Loucy (cell line): ENCODE results near the gene MUC6.

Experiments
- H2AFZ ChIP-seq: fragments of 200-600 bp; sonication (generic); 2 replicates; pipeline ENCODE4 v1.6.0; 2016; ENCODE audit warnings: antibody characterized with exemption, mild to moderate bottlenecking, low read length, moderate library complexity
- H3F3A ChIP-seq: fragments of 200-600 bp; 2 replicates; pipeline ENCODE4 v1.6.0; 2016; ENCODE audit warnings: antibody characterized with exemption, low read depth, mild to moderate bottlenecking
- H3K27me3 ChIP-seq: fragments of 200-600 bp; sonication (generic); 2 replicates; pipeline ENCODE4 v1.6.1; 2014; ENCODE audit warnings: low read length, mild to moderate bottlenecking; ENCODE audit not compliant: insufficient read depth, poor library complexity, severe bottlenecking
- H3K36me3 ChIP-seq: fragments of 200-600 bp; sonication (generic); 2 replicates; pipeline ENCODE4 v1.6.1; 2016; ENCODE audit warnings: low read length; ENCODE audit not compliant: insufficient read depth
- H3K4me1 ChIP-seq: fragments of 200-600 bp; sonication (generic); 2 replicates; pipeline ENCODE4 v1.5.1; 2014; ENCODE audit warnings: low read length, mild to moderate bottlenecking; ENCODE audit not compliant: insufficient read depth, poor library complexity, severe bottlenecking
- H3K4me2 ChIP-seq: fragments of 200-600 bp; sonication (generic); 2 replicates; pipeline ENCODE4 v1.6.0; 2014; ENCODE audit warnings: antibody characterized with exemption, low read length, low read depth, mild to moderate bottlenecking; ENCODE audit not compliant: poor library complexity, severe bottlenecking
- H3K4me3 ChIP-seq: fragments of 200-600 bp; sonication (generic); 2 replicates; pipeline ENCODE4 v1.5.1; 2014; ENCODE audit warnings: low read length, mild to moderate bottlenecking, mixed read lengths; ENCODE audit not compliant: poor library complexity, severe bottlenecking
- H3K79me2 ChIP-seq: fragments of 200-600 bp; sonication (generic); 2 replicates; pipeline ENCODE4 v1.6.1; 2014; ENCODE audit warnings: low read length; ENCODE audit not compliant: insufficient read depth
- H3K9ac ChIP-seq: fragments of 200-600 bp; sonication (generic); 2 replicates; pipeline ENCODE4 v1.6.0; 2014; ENCODE audit warnings: mild to moderate bottlenecking, low read depth, low read length, moderate library complexity; ENCODE audit not compliant: poor library complexity, severe bottlenecking
- H3K9me2 ChIP-seq: fragments of 200-600 bp; sonication (generic); replicated peaks from 2 replicates; pipeline ENCODE4 v1.6.1; 2016; ENCODE audit warnings: low read depth, low read length, mixed read lengths
- H3K9me3 ChIP-seq: fragments of 200-600 bp; sonication (generic); 2 replicates; pipeline ENCODE4 v1.6.1; 2014; ENCODE audit warnings: mild to moderate bottlenecking, antibody characterized with exemption, low read length, low read depth; ENCODE audit not compliant: insufficient read depth
- H4K20me1 ChIP-seq: fragments of 200-600 bp; sonication (generic); 2 replicates; pipeline ENCODE4 v1.6.0; 2014; ENCODE audit warnings: antibody characterized with exemption, low read length, mild to moderate bottlenecking; ENCODE audit not compliant: insufficient read depth, poor library complexity, severe bottlenecking
- EZH2phosphoT487 ChIP-seq: fragments of 200-600 bp; IDR thresholded peaks from 2 replicates; pipeline ENCODE4 v1.6.1; 2018; ENCODE audit warnings: antibody characterized with exemption, mild to moderate bottlenecking, moderate library complexity, borderline replicate concordance
- TF ChIP-seq, protein P1 (sequence below): fragments of 200-600 bp; sonication (generic); conservative IDR thresholded peaks from 2 replicates; pipeline ENCODE4 v1.5.1; 2014; ENCODE audit warnings: mild to moderate bottlenecking, antibody characterized with exemption, low read length

Gene MUC6

DNA sequence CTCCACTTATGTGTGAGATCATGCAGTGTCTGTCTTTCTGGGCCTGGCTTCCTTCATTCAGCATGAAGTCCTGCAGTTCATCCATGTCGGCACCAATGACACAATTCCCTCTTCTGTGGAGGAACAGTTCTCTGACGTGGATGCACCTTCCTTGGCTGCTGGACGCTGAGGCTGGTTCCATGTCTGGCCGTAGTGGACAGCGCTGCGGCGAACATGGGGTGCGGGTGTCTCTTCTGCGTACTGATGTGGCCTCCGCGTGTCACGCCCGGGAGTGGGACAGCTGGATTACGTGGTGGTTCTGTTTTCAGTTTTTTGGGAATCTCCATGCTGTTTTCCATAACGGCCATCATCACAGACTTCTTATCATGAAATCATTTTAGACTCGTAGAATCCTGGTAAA, 21.3 kb upstream of the MUC6 start:
- Histone ChIP-seq H3K9me2 (no peaks in the 10 kb centered on the region), H3K4me1 (peaks cover 9% of the 10 kb centered on the region), H3K4me3 (no peak overlapping the region), H3K9ac (no peak overlapping the region), H3F3A (no peaks in the 10 kb centered on the region), H3K4me2 (no peak overlapping the region), H2AFZ (no peak overlapping the region), H3K79me2 (no peaks in the 10 kb centered on the region), H4K20me1 (no peaks in the 10 kb centered on the region), H3K27me3 (no peaks in the 10 kb centered on the region), H3K9me3 (no peaks in the 10 kb centered on the region), H3K36me3 (no peaks in the 10 kb centered on the region)
- TF ChIP-seq EZH2phosphoT487, result no peak
- TF ChIP-seq, protein P1, sequence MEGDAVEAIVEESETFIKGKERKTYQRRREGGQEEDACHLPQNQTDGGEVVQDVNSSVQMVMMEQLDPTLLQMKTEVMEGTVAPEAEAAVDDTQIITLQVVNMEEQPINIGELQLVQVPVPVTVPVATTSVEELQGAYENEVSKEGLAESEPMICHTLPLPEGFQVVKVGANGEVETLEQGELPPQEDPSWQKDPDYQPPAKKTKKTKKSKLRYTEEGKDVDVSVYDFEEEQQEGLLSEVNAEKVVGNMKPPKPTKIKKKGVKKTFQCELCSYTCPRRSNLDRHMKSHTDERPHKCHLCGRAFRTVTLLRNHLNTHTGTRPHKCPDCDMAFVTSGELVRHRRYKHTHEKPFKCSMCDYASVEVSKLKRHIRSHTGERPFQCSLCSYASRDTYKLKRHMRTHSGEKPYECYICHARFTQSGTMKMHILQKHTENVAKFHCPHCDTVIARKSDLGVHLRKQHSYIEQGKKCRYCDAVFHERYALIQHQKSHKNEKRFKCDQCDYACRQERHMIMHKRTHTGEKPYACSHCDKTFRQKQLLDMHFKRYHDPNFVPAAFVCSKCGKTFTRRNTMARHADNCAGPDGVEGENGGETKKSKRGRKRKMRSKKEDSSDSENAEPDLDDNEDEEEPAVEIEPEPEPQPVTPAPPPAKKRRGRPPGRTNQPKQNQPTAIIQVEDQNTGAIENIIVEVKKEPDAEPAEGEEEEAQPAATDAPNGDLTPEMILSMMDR, result no peak

DNA sequence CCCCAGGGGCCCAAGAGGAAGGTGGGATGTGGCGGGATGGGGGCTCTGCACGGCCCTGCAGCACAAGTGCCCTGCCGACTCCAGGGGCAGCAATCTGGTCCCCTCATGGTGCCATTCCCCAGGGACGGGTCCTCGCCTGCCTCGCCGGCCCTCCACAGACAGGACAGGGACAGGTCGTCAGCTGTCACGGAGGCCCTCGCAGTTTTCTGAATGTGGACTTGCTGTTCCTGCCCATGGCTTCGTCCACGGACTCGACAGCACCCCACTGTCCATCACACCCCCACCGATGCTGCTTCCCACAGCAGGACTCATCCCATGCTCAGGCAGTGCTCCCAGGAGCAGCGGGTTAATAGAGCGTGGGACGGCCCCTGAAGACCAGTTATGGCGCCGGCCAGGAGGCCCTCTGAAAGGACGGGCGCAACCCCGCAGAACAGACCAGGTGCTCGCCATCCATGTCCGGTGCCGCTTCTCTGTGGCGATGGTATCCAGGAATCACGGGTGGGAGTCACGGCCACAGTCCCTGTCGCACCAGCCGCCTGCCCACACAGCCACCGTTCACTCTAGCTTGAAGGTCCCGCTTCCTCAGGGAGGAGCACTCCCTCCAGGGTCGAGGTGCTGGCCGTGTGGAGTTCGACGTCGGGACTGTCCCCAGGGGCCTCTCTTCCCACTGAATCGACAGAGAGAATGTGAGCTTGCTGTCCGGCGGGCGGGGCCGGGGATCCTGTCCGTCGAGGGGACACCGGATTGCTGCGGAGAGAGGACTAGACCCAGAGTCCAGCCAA, 19.7 kb upstream of the MUC6 start:
- H3K4me1 ChIP-seq, result no peaks in the 10 kb centered on the region
- no peak overlapping the region for H3K4me3 ChIP-seq
- H3K4me2 ChIP-seq, result no peak overlapping the region

DNA sequence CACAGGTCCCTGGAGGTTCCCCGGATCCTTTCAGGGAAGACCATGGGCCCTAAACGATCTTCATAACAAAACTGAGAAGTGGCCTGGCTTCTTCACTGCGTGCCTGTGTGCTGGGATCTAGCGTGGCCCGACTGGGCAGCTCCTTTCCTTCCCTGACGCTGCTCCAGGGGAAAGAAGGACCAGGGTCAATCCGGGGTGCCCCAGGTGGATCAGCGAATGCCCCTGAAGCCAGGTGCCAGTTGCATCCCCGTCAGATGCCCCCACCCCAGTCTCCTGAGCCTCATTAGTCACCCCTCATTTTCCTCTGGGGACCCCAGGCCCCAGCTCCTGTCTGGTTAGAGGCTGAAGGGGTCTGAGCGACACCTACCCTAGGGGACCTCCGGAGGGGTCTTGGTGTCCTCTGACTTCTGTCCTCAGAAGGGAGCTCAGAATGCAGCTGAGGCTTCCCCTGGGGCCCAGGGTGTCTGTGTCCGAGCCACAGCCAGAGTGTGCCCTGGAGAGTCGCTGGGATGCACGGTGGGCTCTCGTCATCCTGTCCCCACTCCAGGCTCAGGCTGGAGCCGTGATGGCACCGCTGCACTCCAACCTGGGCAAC, 18.7 kb upstream of the MUC6 start:
- H3K4me3 ChIP-seq, result no peak overlapping the region
- TF ChIP-seq, protein P1, result no peak
- no peak for TF ChIP-seq EZH2phosphoT487
- H3K27me3 ChIP-seq, result no peaks in the 10 kb centered on the region
- no peaks in the 10 kb centered on the region for H3K9me3 ChIP-seq
- H3K36me3 ChIP-seq, result no peaks in the 10 kb centered on the region
- no peaks in the 10 kb centered on the region for H4K20me1 ChIP-seq
- H3K9me2 ChIP-seq, result no peaks in the 10 kb centered on the region
- no peak overlapping the region for H3K9ac ChIP-seq
- no peak overlapping the region for H3K4me2 ChIP-seq
- H2AFZ ChIP-seq, result no peak overlapping the region
- H3F3A ChIP-seq, result no peaks in the 10 kb centered on the region
- H3K4me1 ChIP-seq, result no peaks in the 10 kb centered on the region
- no peaks in the 10 kb centered on the region for H3K79me2 ChIP-seq

More for the DNA sequence above, 19.7 kb upstream of the MUC6 start:
- no peaks in the 10 kb centered on the region for H3K36me3 ChIP-seq
- no peaks in the 10 kb centered on the region for H3K9me2 ChIP-seq
- no peaks in the 10 kb centered on the region for H3K79me2 ChIP-seq
- H3K27me3 ChIP-seq, result no peaks in the 10 kb centered on the region
- no peaks in the 10 kb centered on the region for H3F3A ChIP-seq
- H4K20me1 ChIP-seq, result no peaks in the 10 kb centered on the region
- no peak for TF ChIP-seq EZH2phosphoT487
- TF ChIP-seq, protein P1, result no peak
- no peaks in the 10 kb centered on the region for H3K9me3 ChIP-seq
- no peak overlapping the region for H3K9ac ChIP-seq
- H2AFZ ChIP-seq, result no peak overlapping the region
